ENCODE results near the gene BCL7A.

BCL7A gene

GRCh38 chr12:122111089-122111641, 89.5 kb downstream of the BCL7A start:
- FAIRE-seq (no peak), DNase-seq (ENCODE audit: extremely low spot score, insufficient read length, low read depth) (no peak)

All from GM18507 (cell line).